Transverse colon (tissue), 4 donors: ENCODE results near the gene LONP1. TPM values are rescaled to one million over a fixed set of nuclear protein-coding genes. Genes with fewer than 3 reads are reported as not detected.

Experiments
- DNase-seq: peaks from one replicate; pipeline ENCODE4 v3.0.0-alpha.2; 2019
- H3K27ac ChIP-seq, 4 donors: fragments of 200-600 bp; sonication (generic); 2 replicates each; pipeline ENCODE4 v1.5.1; 2016 to 2018; ENCODE audit warnings: inconsistent platforms in 4 of 4
- H3K27me3 ChIP-seq: fragments of 200-600 bp; sonication (generic); 2 replicates; pipeline ENCODE4 v1.5.1; 2017; ENCODE audit warnings: inconsistent platforms
- H3K36me3 ChIP-seq, 4 donors: fragments of 200-600 bp; sonication (generic); 2 replicates each; pipeline ENCODE4 v1.5.1; 2017 to 2019; ENCODE audit warnings: inconsistent platforms in 4 of 4
- H3K4me1 ChIP-seq, 4 donors: fragments of 200-600 bp; sonication (generic); 2 replicates each; pipeline ENCODE4 v1.5.1; 2017 to 2020; ENCODE audit warnings: inconsistent platforms in 4 of 4
- H3K4me3 ChIP-seq, 4 donors: fragments of 200-600 bp; sonication (generic); 1 replicate in 1 of 4; 2 replicates in 3 of 4; pipeline versions ENCODE4 v1.5.1 to v1.6.1; 2017 to 2019; ENCODE audit warnings: inconsistent platforms in 4 of 4
- H3K9me3 ChIP-seq, 2 donors: fragments of 200-600 bp; sonication (generic); 2 replicates each; pipeline ENCODE4 v1.5.1; 2017 to 2019; ENCODE audit warnings: inconsistent platforms in 2 of 2
- EP300 ChIP-seq: sonication (generic); formaldehyde crosslinking; IDR thresholded peaks from one replicate; pipeline ENCODE4 v1.6.1; 2017; ENCODE audit warnings: antibody characterized with exemption, low read depth
- POLR2A ChIP-seq: fragments of 450-650 bp; IDR thresholded peaks from one replicate; pipeline ENCODE4 v1.6.1; 2016; ENCODE audit warnings: antibody characterized with exemption, mild to moderate bottlenecking, moderate library complexity
- POLR2AphosphoS5 ChIP-seq, 3 donors: sonication (generic); formaldehyde crosslinking; IDR thresholded peaks; one replicate each; pipeline ENCODE4 v1.6.1; 2016; ENCODE audit warnings: antibody characterized with exemption in 3 of 3
- WGBS, 2 donors: methylation state at CpG; one replicate each; pipeline ENCODE4 v1.1.5; 2018; ENCODE audit warnings: low coverage in 1 of 2; 5-methylcytosine and 5-hydroxymethylcytosine counted together
- in situ Hi-C, 4 donors: fragments of 200-750 bp; cut with MboI; loops; one replicate each; pipeline versions ENCODE4 v1.15.0 to v1.15.1; 2017; ENCODE audit warnings: low sequenced_read_pairs in 3 of 4, low pct_ligation_motif_present in 1 of 4, low pct_unique_long_range_greater_than_20kb in 1 of 4
- intact Hi-C: fragments of 100-400 bp; cut with DNase I; formaldehyde crosslinking; loops from one replicate; pipeline ENCODE4 v1.15.1; 2023; ENCODE audit warnings: low total_unique reads
- total RNA-seq, 4 donors: library from RNA; depleted of rRNA; stranded (reverse); fragments of >200 nt; gene quantifications; one replicate each; pipeline ENCODE4 v1.1.0, GENCODE V29; 2016
- TF ChIP-seq, protein P1 (sequence below), 5 experiments: fragments of 200-600 bp in 3 of 5; fragments of 450-650 bp in 2 of 5; sonication (generic) in 3 of 5; IDR thresholded peaks; 1 replicate in 2 of 5; 2 replicates in 3 of 5; pipeline ENCODE4 v1.5.1; 2016 to 2017; ENCODE audit warnings: antibody characterized with exemption in 5 of 5, inconsistent platforms in 3 of 5, mild to moderate bottlenecking in 2 of 5, moderate library complexity in 1 of 5

LONP1 gene
- total RNA-seq, 4 donors from 2014 or later: 28.7 to 164 (median 39.8) TPM

DNA sequence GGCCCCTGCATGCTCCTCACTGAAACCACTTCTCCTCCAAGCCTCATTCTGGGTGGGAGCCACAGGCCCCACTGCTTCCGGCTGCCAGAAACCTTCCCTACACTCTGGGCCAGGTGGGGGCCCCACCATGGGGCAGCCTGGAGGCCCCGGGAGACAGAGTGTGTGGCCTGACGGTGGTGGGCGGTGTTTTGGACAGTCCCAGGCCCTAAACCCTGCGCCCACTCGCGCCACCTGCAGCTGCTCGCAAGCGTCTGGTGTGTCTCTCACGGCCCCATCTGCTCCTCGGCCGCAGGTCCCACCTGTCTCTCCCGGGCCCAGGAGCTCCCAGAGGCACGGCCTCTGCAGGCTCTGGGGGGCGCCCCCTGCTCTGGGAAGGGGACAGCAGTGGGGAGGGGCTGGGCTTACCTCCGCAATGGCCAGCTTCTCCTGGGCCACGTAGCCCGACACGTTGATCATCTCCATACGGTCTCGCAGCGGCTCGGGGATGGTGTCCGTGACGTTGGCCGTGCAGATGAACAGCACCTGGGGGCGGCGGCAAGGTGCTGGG lies 24.2 kb downstream of the LONP1 start:
- Histone ChIP-seq H3K27ac (no peak overlapping the region), H3K36me3 (peaks cover 0 to 36% (median 9%) of the 10 kb centered on the region in 4 donors), H3K4me1 (peaks cover 0 to 19% (median 15%) of the 10 kb centered on the region in 4 donors), H3K4me3 (no peak overlapping the region), H3K9me3 (no peaks in the 10 kb centered on the region), H3K27me3 (no peaks in the 10 kb centered on the region)
- intact Hi-C loops: no loop called here
- TF ChIP-seq POLR2A (no peak), EP300 (no peak), POLR2AphosphoS5 (IDR thresholded peaks at IDR 0.05) (no peak)
- TF ChIP-seq, protein P1, sequence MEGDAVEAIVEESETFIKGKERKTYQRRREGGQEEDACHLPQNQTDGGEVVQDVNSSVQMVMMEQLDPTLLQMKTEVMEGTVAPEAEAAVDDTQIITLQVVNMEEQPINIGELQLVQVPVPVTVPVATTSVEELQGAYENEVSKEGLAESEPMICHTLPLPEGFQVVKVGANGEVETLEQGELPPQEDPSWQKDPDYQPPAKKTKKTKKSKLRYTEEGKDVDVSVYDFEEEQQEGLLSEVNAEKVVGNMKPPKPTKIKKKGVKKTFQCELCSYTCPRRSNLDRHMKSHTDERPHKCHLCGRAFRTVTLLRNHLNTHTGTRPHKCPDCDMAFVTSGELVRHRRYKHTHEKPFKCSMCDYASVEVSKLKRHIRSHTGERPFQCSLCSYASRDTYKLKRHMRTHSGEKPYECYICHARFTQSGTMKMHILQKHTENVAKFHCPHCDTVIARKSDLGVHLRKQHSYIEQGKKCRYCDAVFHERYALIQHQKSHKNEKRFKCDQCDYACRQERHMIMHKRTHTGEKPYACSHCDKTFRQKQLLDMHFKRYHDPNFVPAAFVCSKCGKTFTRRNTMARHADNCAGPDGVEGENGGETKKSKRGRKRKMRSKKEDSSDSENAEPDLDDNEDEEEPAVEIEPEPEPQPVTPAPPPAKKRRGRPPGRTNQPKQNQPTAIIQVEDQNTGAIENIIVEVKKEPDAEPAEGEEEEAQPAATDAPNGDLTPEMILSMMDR (IDR thresholded peaks at IDR 0.05): no peak
- 80% methylated on average over 27 of the region's 28 CpGs; no CpG with 5 or more reads in 1 of the 2 donors for WGBS, 2 donors
- in situ Hi-C loops: no loop called here
- no peak for DNase-seq

DNA sequence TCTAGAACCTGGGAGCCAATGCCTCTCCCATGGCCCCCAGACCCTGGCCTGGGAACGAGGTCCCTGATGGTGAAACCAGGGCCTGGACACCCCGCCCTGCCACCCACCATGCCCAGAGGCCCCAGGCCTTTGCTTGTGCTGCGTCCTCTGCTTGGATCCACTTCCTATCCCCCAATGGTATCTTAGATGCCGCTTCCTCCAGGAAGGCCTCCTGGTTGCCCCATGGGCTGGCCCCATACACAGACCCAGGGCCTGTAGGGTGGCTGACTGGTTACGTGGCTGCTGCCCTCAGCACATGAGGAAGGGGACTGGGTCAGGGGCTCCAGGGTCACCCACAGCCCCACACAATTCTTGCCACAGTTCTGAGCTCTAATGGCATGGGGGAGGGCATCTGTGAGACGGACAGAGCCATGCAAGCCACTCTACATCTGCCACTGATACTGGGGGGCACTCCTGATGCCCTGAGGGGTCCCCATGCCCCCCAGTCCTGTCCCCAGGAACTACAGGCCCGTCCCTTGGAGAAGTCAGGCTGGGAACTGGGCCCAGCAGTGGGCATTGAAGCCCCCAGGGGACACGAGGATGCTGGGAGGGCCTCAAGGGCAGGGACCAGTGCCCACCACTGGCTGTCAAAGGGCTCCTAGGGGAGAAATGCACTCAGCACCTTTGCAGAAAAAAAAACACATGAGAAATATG lies 24.8 kb downstream of the LONP1 start:
- DNase-seq: no peak
- in situ Hi-C loops: no loop called here
- WGBS, 2 donors: 87% methylated on average over 8 of the region's 8 CpGs; no CpG with 5 or more reads in 1 of the 2 donors
- Histone ChIP-seq H3K4me3 (no peak overlapping the region), H3K9me3 (no peaks in the 10 kb centered on the region), H3K4me1 (peaks cover 0 to 20% (median 15%) of the 10 kb centered on the region in 4 donors), H3K27ac (no peak overlapping the region), H3K27me3 (no peaks in the 10 kb centered on the region), H3K36me3 (peaks cover 0 to 36% (median 9%) of the 10 kb centered on the region in 4 donors)
- TF ChIP-seq POLR2A: no peak
- intact Hi-C loops: no loop called here

DNA sequence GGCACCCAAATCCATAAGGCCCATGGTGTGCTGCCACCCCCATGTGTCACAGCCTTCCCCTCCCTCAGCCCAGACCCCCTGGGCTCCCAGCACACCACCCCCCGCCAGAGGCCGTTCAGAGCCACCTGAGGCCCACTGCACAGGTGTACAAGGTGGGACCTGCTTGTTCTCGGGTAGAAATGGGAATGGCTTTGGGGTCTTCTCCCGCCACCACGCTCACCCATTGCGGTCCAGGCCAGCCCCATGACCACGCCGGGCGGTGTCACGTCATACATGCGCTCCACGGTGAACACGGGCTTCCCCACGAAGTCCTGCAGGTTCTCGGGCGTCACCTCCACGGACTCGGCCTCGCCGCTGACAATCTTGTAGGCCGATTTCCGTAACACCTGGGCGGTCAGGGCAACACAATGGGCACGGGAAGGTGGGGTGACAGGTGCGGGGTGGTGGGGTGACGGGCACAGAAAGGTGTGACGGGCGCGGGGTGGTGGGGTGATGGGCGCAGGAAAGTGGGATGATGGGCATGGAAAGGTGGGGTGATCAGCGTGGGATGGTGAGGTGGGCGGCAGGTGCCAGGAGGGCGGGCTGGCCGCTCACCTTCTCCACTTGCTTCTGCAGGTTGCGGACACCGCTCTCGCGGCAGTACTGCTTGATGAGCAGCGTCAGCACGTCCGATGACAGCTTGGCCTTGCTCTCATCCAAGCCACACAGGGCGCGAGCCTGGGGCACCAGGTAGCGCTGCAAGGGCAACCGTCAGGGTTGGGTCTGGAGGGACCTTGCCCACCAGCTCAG lies 25.6 kb downstream of the LONP1 start:
- Histone ChIP-seq H3K9me3 (no peaks in the 10 kb centered on the region), H3K4me1 (peaks cover 0 to 25% (median 16%) of the 10 kb centered on the region in 4 donors), H3K27ac (no peak overlapping the region), H3K4me3 (no peak overlapping the region), H3K36me3 (peaks cover 0 to 36% (median 9%) of the 10 kb centered on the region in 4 donors), H3K27me3 (no peaks in the 10 kb centered on the region)
- no peak for TF ChIP-seq POLR2AphosphoS5 (IDR thresholded peaks at IDR 0.05)
- TF ChIP-seq POLR2A: no peak
- TF ChIP-seq, protein P1 (IDR thresholded peaks at IDR 0.05): no peak
- WGBS, 2 donors: 92% methylated on average over 45 of the region's 45 CpGs; no CpG with 5 or more reads in 1 of the 2 donors
- no peak for DNase-seq
- intact Hi-C loops: no loop called here
- in situ Hi-C loops: no loop called here

DNA sequence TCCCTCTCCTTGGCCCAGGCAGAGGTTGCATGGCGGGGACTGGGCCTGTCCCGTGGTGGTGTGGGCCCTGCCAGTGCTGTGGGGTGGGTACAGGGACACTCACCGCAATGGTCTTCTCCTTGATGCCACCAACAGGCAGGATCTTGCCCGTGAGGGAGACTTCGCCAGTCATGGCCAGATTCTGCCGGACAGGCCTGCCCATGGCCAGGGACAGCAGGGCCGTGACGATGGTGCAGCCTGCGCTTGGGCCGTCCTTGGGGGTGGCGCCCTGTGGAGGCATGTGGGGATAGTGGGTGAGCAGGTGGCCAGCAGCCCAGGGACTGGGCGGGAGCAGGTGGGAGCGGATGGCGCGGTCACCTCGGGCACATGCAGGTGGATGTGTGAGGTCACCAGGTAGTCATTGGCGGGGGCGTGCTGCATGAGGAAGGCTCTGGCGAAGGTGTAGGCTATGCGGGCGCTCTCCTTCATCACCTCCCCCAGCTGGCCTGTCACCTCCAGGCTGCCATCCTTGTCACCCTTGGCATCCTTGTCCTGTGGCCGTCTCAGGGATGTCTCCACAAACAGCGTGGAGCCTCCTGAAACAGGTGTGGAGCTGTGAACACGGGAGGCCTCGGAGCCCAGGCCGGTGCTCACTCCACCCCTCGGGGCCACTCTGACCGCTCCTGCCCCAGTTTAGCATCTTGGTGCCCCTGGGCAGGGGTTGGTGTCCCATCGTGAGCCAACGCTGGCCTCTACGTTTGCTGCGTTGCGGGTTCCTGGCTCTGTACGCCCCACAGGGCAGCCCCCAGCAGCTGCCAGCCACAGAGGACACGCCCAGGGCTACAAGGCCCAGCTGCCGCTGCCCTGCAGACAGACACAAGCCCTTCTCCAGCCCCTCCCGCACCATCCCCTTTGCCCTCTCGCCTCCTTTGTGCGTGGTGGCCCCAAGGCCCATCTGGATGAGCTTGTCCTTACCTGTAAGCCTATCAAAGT lies 26.5 kb downstream of the LONP1 start:
- no peak for DNase-seq
- H3K36me3 ChIP-seq: peaks cover 0 to 31% (median 6%) of the 10 kb centered on the region in 4 donors
- no peaks in the 10 kb centered on the region for H3K9me3 ChIP-seq
- no peaks in the 10 kb centered on the region for H3K27me3 ChIP-seq
- WGBS, 2 donors: 79% methylated on average over 37 of the region's 39 CpGs; no CpG with 5 or more reads in 1 of the 2 donors
- no peak overlapping the region for H3K27ac ChIP-seq
- no peak overlapping the region for H3K4me3 ChIP-seq
- TF ChIP-seq EP300 (no peak), POLR2AphosphoS5 (IDR thresholded peaks at IDR 0.05) (no peak), POLR2A (no peak)
- TF ChIP-seq, protein P1 (IDR thresholded peaks at IDR 0.05): no peak
- H3K4me1 ChIP-seq: peaks cover 0 to 28% (median 16%) of the 10 kb centered on the region in 4 donors
- intact Hi-C loops: no loop called here
- in situ Hi-C loops: no loop called here
